HCT116 (cell line): Measurements from ENCODE around the gene RAET1L. TPM values are rescaled to one million over a fixed set of nuclear protein-coding genes. Genes with fewer than 3 reads are reported as not detected.

Source experiments
- ATAC-seq: fragments of 200-7000 bp; cut with Tn5 transposase; 2 replicates; pipeline ENCODE4 v1.9.1; 2020; ENCODE audit warnings: mild to moderate bottlenecking, moderate library complexity
- BruUV-seq: library from RNA; stranded (reverse); fragments of 400-500 nt; replicated peaks from 2 replicates; lab custom pipeline; 2021; lab: Mats Ljungman, UMichigan
- CTCF ChIA-PET: fragments of 300-600 bp; sonication (Branson Sonifier 250); formaldehyde crosslinking; loops from one replicate; lab custom pipeline; 2021; ENCODE audit warnings: antibody characterized with exemption; lab: Charles Lee
- POLR2A ChIA-PET: fragments of 300-600, 350-600 bp; sonication (Branson Sonifier 250); formaldehyde crosslinking; loops from one replicate; lab custom pipeline; 2021; ENCODE audit warnings: antibody characterized with exemption; lab: Charles Lee
- RAD21 ChIA-PET, 2 experiments: fragments of 300-600 bp; sonication (Branson Sonifier 250); formaldehyde crosslinking; loops; one replicate each; lab custom pipeline; 2023; ENCODE audit warnings: low total read pairs in 2 of 2; ENCODE audit not compliant: uncharacterized antibody in 2 of 2, unreplicated experiment in 2 of 2, low non-redundant PET in 1 of 2; lab: Charles Lee
- DNase-seq: peaks from one replicate; pipeline ENCODE4 v3.0.0-alpha.2; 2010; ENCODE audit warnings: low read depth, low spot score
- H2AFZ ChIP-seq: fragments of 200-600 bp; shearing (Covaris generic), sonication (generic); 2 replicates; pipeline ENCODE4 v1.6.1; 2017; ENCODE audit warnings: low read depth, mixed run types, mixed read lengths, antibody characterized with exemption, low read length; ENCODE audit not compliant: poor library complexity, severe bottlenecking
- H3K27ac ChIP-seq: 2 replicates; pipeline ENCODE4 v1.5.1; 2012; ENCODE audit warnings: low read depth, low read length
- H3K27me3 ChIP-seq: fragments of 200-600 bp; sonication (generic); 2 replicates; pipeline ENCODE4 v1.6.1; 2016; ENCODE audit warnings: mixed run types, low read length, mixed read lengths; ENCODE audit not compliant: insufficient read depth
- H3K36me3 ChIP-seq, 2 experiments: fragments of 200-500 bp in 1 of 2; fragments of 200-600 bp in 1 of 2; sonication (Bioruptor generic) in 1 of 2; sonication (generic) in 1 of 2; 2 replicates each; pipeline versions ENCODE4 v1.5.1 to v1.6.1; 2014 to 2016; ENCODE audit warnings: low read length in 2 of 2, inconsistent platforms in 1 of 2, mixed read lengths in 1 of 2, mixed run types in 1 of 2; ENCODE audit not compliant: insufficient read depth in 2 of 2, control insufficient read depth in 1 of 2
- H3K4me1 ChIP-seq, 2 experiments: fragments of 200-600 bp in 1 of 2; sonication (generic) in 1 of 2; 2 replicates each; pipeline versions ENCODE4 v1.5.1 to v1.6.1; 2012 to 2017; ENCODE audit warnings: low read length in 2 of 2, inconsistent platforms in 1 of 2, mild to moderate bottlenecking in 1 of 2, mixed read lengths in 1 of 2, mixed run types in 1 of 2, moderate library complexity in 1 of 2; ENCODE audit not compliant: insufficient read depth in 2 of 2, control insufficient read depth in 1 of 2
- H3K4me2 ChIP-seq: fragments of 200-600 bp; sonication (generic); 2 replicates; pipeline ENCODE4 v1.6.1; 2017; ENCODE audit warnings: mixed run types, low read length, mixed read lengths
- H3K4me3 ChIP-seq, 2 experiments: fragments of 200-600 bp in 1 of 2; sonication (generic) in 1 of 2; replicated peaks in 1 of 2; 2 replicates each; pipeline ENCODE4 v1.5.1; 2011 to 2016; ENCODE audit warnings: low read length in 2 of 2, control low read depth in 1 of 2, low read depth in 1 of 2, mild to moderate bottlenecking in 1 of 2, mixed read lengths in 1 of 2, mixed run types in 1 of 2
- H3K79me2 ChIP-seq: fragments of 200-600 bp; sonication (generic); 2 replicates; pipeline ENCODE4 v1.6.1; 2017; ENCODE audit warnings: mild to moderate bottlenecking, mixed run types, low read length, moderate library complexity, mixed read lengths; ENCODE audit not compliant: insufficient read depth
- H3K9ac ChIP-seq: fragments of 200-600 bp; sonication (generic); 2 replicates; pipeline ENCODE4 v1.6.1; 2016; ENCODE audit warnings: low read length, mixed read lengths
- H3K9me2 ChIP-seq: fragments of 200-600 bp; sonication (generic), shearing (Covaris generic); 2 replicates; pipeline ENCODE4 v1.6.1; 2017; ENCODE audit warnings: mixed run types, mild to moderate bottlenecking, moderate library complexity; ENCODE audit not compliant: insufficient read depth
- H3K9me3 ChIP-seq, 2 experiments: fragments of 200-500 bp in 1 of 2; fragments of 200-600 bp in 1 of 2; sonication (Bioruptor generic) in 1 of 2; sonication (generic) in 1 of 2; 2 replicates each; pipeline ENCODE4 v1.6.1; 2014 to 2017; ENCODE audit warnings: low read length in 2 of 2, mixed read lengths in 2 of 2, inconsistent platforms in 1 of 2, low read depth in 1 of 2, mild to moderate bottlenecking in 1 of 2, mixed run types in 1 of 2, moderate library complexity in 1 of 2; ENCODE audit not compliant: control insufficient read depth in 1 of 2, insufficient read depth in 1 of 2
- H4K20me1 ChIP-seq: fragments of 200-600 bp; sonication (generic), shearing (Covaris generic); 2 replicates; pipeline ENCODE4 v1.6.1; 2017; ENCODE audit warnings: mixed run types, mild to moderate bottlenecking, moderate library complexity; ENCODE audit not compliant: insufficient read depth
- CBX3 ChIP-seq: IDR thresholded peaks from 2 replicates; pipeline ENCODE4 v1.6.1; 2012; ENCODE audit warnings: low read depth
- CEBPB ChIP-seq: IDR thresholded peaks from 2 replicates; pipeline ENCODE4 v1.6.1; 2012; ENCODE audit warnings: low read depth
- EZH2 ChIP-seq: fragments of 200-600 bp; sonication (generic); IDR thresholded peaks from 2 replicates; pipeline ENCODE4 v1.6.1; 2017; ENCODE audit warnings: antibody characterized with exemption, mixed run types
- EZH2phosphoT487 ChIP-seq: fragments of 200-600 bp; IDR thresholded peaks from 2 replicates; pipeline ENCODE4 v1.6.1; 2018; ENCODE audit warnings: antibody characterized with exemption, borderline replicate concordance
- ZFX ChIP-seq: fragments of 450-650 bp; IDR thresholded peaks from 2 replicates; pipeline ENCODE4 v1.6.1; 2017
- ZNF274 ChIP-seq: fragments of 200-500 bp; sonication (Bioruptor generic); IDR thresholded peaks from 2 replicates; pipeline ENCODE4 v1.6.1; 2014; ENCODE audit warnings: mild to moderate bottlenecking, low read depth, low read length, inconsistent platforms
- intact Hi-C: fragments of 100-400 bp; cut with micrococcal nuclease; formaldehyde crosslinking; loops from 2 replicates; pipeline ENCODE4 v1.10.0; 2022
- total RNA-seq: library from RNA; stranded (reverse); gene quantifications from one replicate; pipeline ENCODE4 v1.2.1, GENCODE V29; 2021; ENCODE audit not compliant: unreplicated experiment
- TF ChIP-seq, protein P1 (sequence below): IDR thresholded peaks from 2 replicates; pipeline ENCODE4 v1.6.1; 2012

The RAET1L gene
- total RNA-seq, 1 experiment from 2014 or later = 1.5 TPM

DNA sequence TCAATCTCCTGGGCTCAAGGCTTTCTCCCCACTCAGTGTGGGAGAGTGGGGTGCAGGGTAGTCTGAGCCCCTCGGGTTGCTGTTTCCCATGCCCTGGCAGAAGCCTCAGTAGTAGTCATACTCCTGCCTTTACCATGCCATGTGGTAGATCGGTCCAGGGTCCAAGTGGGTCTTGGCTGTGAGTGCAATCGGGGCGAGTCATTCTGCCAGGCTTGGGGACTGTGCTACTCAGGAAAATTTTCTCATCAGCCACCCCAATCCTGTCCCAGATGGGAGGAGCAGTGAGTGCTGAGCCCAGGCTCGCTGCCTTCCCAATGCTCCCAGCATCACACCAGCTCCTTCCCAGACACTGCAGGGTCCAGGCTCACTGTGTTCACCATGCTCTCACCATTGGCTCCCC lies 10.7 kb upstream of the RAET1L start:
- DNase-seq = no peak
- no peaks in the 10 kb centered on the region for H3K36me3 ChIP-seq
- H3K9me3 ChIP-seq = no peaks in the 10 kb centered on the region
- H3K79me2 ChIP-seq = no peaks in the 10 kb centered on the region
- no peak overlapping the region for H2AFZ ChIP-seq
- ChIA-PET CTCF (no interaction called here), RAD21 (no interaction called here), POLR2A (no interaction called here)
- H4K20me1 ChIP-seq = no peaks in the 10 kb centered on the region
- no peak overlapping the region for H3K4me2 ChIP-seq
- no peak overlapping the region for H3K9ac ChIP-seq
- H3K27ac ChIP-seq = no peak overlapping the region
- no peaks in the 10 kb centered on the region for H3K9me2 ChIP-seq
- no peak for ATAC-seq
- no peaks in the 10 kb centered on the region for H3K27me3 ChIP-seq
- no TSS peak for BruUV-seq
- H3K4me3 ChIP-seq = no peak overlapping the region
- no peaks in the 10 kb centered on the region for H3K4me1 ChIP-seq
- no peak for TF ChIP-seq ZNF274
- no peak for TF ChIP-seq CBX3
- intact Hi-C loops = no loop called here

DNA sequence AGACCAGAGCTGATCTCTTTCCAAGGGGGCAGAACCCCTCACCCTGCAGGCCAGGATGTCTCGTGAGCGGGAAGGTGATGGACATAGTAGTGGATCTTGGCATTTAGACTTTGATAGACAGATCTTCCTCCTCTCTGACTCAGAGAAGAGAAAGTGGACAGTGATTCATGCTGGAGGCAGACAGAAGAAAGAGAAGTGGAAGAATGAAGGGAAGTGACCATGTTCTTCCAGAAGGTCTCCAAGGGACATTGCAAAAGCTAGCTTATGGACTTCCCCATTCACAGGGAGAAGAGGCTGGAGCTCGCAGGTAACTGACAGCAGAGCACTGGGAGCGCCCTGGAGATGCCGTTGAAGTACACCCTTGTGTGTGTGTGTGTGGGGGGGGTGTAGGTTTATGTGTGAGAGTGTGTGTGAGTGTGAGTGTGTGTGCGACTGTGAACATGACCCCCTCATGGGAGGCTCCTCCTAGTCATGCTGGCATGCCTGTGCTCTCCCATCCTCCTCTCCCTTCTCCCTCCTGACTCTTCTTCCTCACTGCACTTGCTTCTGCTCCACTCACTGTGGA lies 8.0 kb upstream of the RAET1L start:
- DNase-seq (no peak), ATAC-seq (no peak)
- TF ChIP-seq ZFX = no peak
- no peak for TF ChIP-seq EZH2phosphoT487
- TF ChIP-seq CEBPB = no peak
- no peak for TF ChIP-seq CBX3
- TF ChIP-seq, protein P1, sequence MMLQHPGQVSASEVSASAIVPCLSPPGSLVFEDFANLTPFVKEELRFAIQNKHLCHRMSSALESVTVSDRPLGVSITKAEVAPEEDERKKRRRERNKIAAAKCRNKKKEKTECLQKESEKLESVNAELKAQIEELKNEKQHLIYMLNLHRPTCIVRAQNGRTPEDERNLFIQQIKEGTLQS = no peak
- TF ChIP-seq EZH2 = no peak
- intact Hi-C loops = no loop called here
- Histone ChIP-seq H3K4me2 (no peak overlapping the region), H3K9ac (no peak overlapping the region), H3K27ac (no peak overlapping the region), H3K79me2 (no peaks in the 10 kb centered on the region), H3K4me1 (no peaks in the 10 kb centered on the region), H2AFZ (no peak overlapping the region), H3K27me3 (no peaks in the 10 kb centered on the region), H3K36me3 (no peaks in the 10 kb centered on the region), H3K9me2 (no peaks in the 10 kb centered on the region), H3K4me3 (no peak overlapping the region), H3K9me3 (no peaks in the 10 kb centered on the region), H4K20me1 (no peaks in the 10 kb centered on the region)
- BruUV-seq = no TSS peak
- CTCF ChIA-PET = no interaction called here
- POLR2A ChIA-PET = no interaction called here
- RAD21 ChIA-PET = no interaction called here
